HepG2 (cell line): ENCODE measurements around the gene MACROD2. TPM values are rescaled to one million over a fixed set of nuclear protein-coding genes. Genes with fewer than 3 reads are reported as not detected.

Experiments used
- ADNP ChIP-seq: sonication (generic); formaldehyde crosslinking; IDR thresholded peaks from 2 replicates; pipeline ENCODE4 v1.4.0; 2020; ENCODE audit warnings: missing genetic modification reagents
- BRD4 ChIP-seq: sonication (generic); formaldehyde crosslinking; IDR thresholded peaks from 2 replicates; pipeline ENCODE4 v1.4.0; 2020; ENCODE audit warnings: missing genetic modification reagents
- CHCHD3 ChIP-seq: sonication (generic); formaldehyde crosslinking; IDR thresholded peaks from 2 replicates; pipeline ENCODE4 v1.8.0; 2022; ENCODE audit warnings: mild to moderate bottlenecking, missing genetic modification reagents, moderate library complexity
- JUNB ChIP-seq: sonication (generic); formaldehyde crosslinking; IDR thresholded peaks from 2 replicates; pipeline ENCODE4 v1.8.0; 2022; ENCODE audit warnings: missing genetic modification reagents, mild to moderate bottlenecking, borderline replicate concordance
- MIXL1 ChIP-seq: IDR thresholded peaks from 2 replicates; pipeline ENCODE4 v1.6.1; 2016
- MLLT10 ChIP-seq: sonication (generic); formaldehyde crosslinking; IDR thresholded peaks from 2 replicates; pipeline ENCODE4 v1.4.0; 2020; ENCODE audit warnings: missing genetic modification reagents
- RNF219 ChIP-seq: sonication (generic); formaldehyde crosslinking; IDR thresholded peaks from 2 replicates; pipeline ENCODE4 v1.5.0; 2020; ENCODE audit warnings: mild to moderate bottlenecking, missing genetic modification reagents
- SETDB1 ChIP-seq: sonication (generic); formaldehyde crosslinking; IDR thresholded peaks from 2 replicates; pipeline ENCODE4 v1.5.1; 2020; ENCODE audit warnings: missing genetic modification reagents, mild to moderate bottlenecking, borderline replicate concordance
- SOX13 ChIP-seq, 3 experiments: fragments of 450-650 bp in 1 of 3; sonication (generic) in 1 of 3; formaldehyde crosslinking in 1 of 3; IDR thresholded peaks in 2 of 3; conservative IDR thresholded peaks in 1 of 3; 2 replicates each; pipeline versions ENCODE4 v1.5.0 to v1.6.1; 2016 to 2020; ENCODE audit warnings: antibody characterized with exemption in 1 of 3, mild to moderate bottlenecking in 1 of 3, missing compliant biosample characterization in 1 of 3, missing genetic modification reagents in 1 of 3, moderate library complexity in 1 of 3
- ZNF567 ChIP-seq: sonication (generic); formaldehyde crosslinking; IDR thresholded peaks from 2 replicates; pipeline ENCODE4 v1.8.1; 2023; ENCODE audit warnings: mild to moderate bottlenecking, missing genetic modification reagents, borderline replicate concordance
- ZSCAN5A ChIP-seq: sonication (generic); formaldehyde crosslinking; IDR thresholded peaks from 2 replicates; pipeline ENCODE4 v1.8.0; 2022; ENCODE audit warnings: mild to moderate bottlenecking, missing genetic modification reagents, borderline replicate concordance
- polyA plus RNA-seq, 8 experiments: library from polyadenylated mRNA; depleted of rRNA in 3 of 8; stranded (reverse) in 7 of 8; unstranded in 1 of 8; fragments of >200 nt; fragmentation: Illumina TruSeq in 4 of 8; extraction: Trizol in 4 of 8; gene quantifications; 2 replicates each; pipeline versions ENCODE4 v1.2.1 to v1.2.3, GENCODE V29; 2011 to 2016; ENCODE audit warnings: low read depth in 4 of 8, missing spikeins in 1 of 8, mixed read lengths in 1 of 8; ENCODE audit not compliant: insufficient read depth in 1 of 8
- total RNA-seq, 5 experiments: library from RNA; depleted of rRNA; stranded (reverse); fragments of >200 nt; fragmentation: Illumina TruSeq; extraction: Trizol; gene quantifications; 2 replicates each; pipeline ENCODE4 v1.2.3, GENCODE V29; 2016; ENCODE audit warnings: low read depth in 1 of 5
- TF ChIP-seq, protein P1 (sequence below): sonication (generic); formaldehyde crosslinking; IDR thresholded peaks from 2 replicates; pipeline ENCODE4 v1.5.1; 2020; ENCODE audit warnings: missing genetic modification reagents, mild to moderate bottlenecking, borderline replicate concordance
- TF ChIP-seq, protein P2 (sequence below): sonication (generic); formaldehyde crosslinking; IDR thresholded peaks from 2 replicates; pipeline ENCODE4 v1.4.0; 2020; ENCODE audit warnings: missing genetic modification reagents, borderline replicate concordance
- TF ChIP-seq, protein P3 (sequence below): IDR thresholded peaks from 2 replicates; pipeline ENCODE4 v1.6.1; 2018; ENCODE audit warnings: missing genetic modification reagents
- TF ChIP-seq, protein P4 (sequence below): sonication (generic); formaldehyde crosslinking; IDR thresholded peaks from 2 replicates; pipeline ENCODE4 v1.5.0; 2020; ENCODE audit warnings: mild to moderate bottlenecking, missing genetic modification reagents, borderline replicate concordance

MACROD2 gene
- total and polyA plus RNA-seq, 2 of the 13 experiments (the other 11 are each of a cell fraction or from before 2014, with no cell fraction given) = 0.13 to 0.51 TPM

DNA sequence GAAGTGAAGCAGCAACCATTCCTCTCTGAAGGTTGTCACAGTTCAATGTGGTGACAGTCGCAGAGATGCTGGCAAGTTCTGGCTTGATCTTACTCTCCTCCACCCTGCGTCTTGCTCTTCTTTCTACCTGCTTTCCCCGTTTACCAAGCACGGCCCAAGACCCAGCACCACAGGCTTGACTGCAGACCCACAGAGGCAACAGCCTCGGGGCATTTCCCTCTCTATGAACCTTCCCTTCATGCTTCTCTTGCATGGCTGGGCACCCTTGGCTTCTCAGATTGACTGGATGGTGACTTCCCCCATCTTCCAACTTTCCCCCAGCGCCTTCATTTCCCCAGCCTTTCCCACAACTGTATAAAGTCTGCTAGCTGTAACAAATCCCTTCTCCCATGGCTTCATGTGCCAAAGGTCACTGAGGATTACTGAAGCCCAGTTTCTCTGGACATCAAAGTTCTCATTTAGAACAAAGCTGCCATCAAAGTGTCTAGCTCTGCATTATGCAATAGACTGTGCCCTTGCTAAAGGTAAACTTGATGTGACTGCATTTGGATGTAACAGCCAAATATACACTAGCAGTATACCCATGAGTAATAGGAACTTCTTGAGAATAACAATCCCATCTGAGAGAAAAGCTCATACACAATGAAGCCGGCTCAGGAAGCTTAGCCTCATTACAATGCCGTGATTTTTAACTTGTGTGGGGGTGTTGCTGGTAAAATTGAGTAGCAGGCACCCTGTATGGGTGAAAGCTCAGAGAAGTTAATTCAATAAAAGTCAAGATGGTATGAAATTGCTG is 1065.1 kb downstream of the MACROD2 start (continued):
- TF ChIP-seq, protein P1, sequence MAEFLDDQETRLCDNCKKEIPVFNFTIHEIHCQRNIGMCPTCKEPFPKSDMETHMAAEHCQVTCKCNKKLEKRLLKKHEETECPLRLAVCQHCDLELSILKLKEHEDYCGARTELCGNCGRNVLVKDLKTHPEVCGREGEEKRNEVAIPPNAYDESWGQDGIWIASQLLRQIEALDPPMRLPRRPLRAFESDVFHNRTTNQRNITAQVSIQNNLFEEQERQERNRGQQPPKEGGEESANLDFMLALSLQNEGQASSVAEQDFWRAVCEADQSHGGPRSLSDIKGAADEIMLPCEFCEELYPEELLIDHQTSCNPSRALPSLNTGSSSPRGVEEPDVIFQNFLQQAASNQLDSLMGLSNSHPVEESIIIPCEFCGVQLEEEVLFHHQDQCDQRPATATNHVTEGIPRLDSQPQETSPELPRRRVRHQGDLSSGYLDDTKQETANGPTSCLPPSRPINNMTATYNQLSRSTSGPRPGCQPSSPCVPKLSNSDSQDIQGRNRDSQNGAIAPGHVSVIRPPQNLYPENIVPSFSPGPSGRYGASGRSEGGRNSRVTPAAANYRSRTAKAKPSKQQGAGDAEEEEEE (CRISPR knock-in tag) = no peak
- TF ChIP-seq MLLT10 (CRISPR knock-in tag) = no peak
- peak; percentile 97 for TF ChIP-seq ZSCAN5A (CRISPR knock-in tag)
- TF ChIP-seq SETDB1 (CRISPR knock-in tag) = no peak
- TF ChIP-seq, protein P2, sequence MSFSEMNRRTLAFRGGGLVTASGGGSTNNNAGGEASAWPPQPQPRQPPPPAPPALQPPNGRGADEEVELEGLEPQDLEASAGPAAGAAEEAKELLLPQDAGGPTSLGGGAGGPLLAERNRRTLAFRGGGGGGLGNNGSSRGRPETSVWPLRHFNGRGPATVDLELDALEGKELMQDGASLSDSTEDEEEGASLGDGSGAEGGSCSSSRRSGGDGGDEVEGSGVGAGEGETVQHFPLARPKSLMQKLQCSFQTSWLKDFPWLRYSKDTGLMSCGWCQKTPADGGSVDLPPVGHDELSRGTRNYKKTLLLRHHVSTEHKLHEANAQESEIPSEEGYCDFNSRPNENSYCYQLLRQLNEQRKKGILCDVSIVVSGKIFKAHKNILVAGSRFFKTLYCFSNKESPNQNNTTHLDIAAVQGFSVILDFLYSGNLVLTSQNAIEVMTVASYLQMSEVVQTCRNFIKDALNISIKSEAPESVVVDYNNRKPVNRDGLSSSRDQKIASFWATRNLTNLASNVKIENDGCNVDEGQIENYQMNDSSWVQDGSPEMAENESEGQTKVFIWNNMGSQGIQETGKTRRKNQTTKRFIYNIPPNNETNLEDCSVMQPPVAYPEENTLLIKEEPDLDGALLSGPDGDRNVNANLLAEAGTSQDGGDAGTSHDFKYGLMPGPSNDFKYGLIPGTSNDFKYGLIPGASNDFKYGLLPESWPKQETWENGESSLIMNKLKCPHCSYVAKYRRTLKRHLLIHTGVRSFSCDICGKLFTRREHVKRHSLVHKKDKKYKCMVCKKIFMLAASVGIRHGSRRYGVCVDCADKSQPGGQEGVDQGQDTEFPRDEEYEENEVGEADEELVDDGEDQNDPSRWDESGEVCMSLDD (CRISPR knock-in tag) = no peak; the same call in 1 of the 2 replicates
- TF ChIP-seq JUNB (CRISPR knock-in tag) = peak; percentile 71; the same call in 1 of the 2 replicates
- TF ChIP-seq SOX13 (IDR thresholded peaks at IDR 0.05) = peak; percentile 95
- TF ChIP-seq SOX13 (CRISPR knock-in tag; conservative IDR thresholded peaks at IDR 0.05 in 1 of 2, IDR thresholded peaks at IDR 0.05 in 1 of 2) = peak in 1 of 2 experiments; percentile 99; a peak in 2 of 4 replicates
- TF ChIP-seq RNF219 (CRISPR knock-in tag) = peak; percentile 81; the same call in 1 of the 2 replicates
- TF ChIP-seq ADNP (CRISPR knock-in tag) = peak; percentile 34; the same call in 1 of the 2 replicates
- no peak for TF ChIP-seq BRD4 (CRISPR knock-in tag)
- peak; percentile 95 for TF ChIP-seq MIXL1
- TF ChIP-seq CHCHD3 (CRISPR knock-in tag) = no peak
- TF ChIP-seq, protein P3, sequence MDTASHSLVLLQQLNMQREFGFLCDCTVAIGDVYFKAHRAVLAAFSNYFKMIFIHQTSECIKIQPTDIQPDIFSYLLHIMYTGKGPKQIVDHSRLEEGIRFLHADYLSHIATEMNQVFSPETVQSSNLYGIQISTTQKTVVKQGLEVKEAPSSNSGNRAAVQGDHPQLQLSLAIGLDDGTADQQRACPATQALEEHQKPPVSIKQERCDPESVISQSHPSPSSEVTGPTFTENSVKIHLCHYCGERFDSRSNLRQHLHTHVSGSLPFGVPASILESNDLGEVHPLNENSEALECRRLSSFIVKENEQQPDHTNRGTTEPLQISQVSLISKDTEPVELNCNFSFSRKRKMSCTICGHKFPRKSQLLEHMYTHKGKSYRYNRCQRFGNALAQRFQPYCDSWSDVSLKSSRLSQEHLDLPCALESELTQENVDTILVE = no peak; the same call in 1 of the 2 replicates
- TF ChIP-seq, protein P4, sequence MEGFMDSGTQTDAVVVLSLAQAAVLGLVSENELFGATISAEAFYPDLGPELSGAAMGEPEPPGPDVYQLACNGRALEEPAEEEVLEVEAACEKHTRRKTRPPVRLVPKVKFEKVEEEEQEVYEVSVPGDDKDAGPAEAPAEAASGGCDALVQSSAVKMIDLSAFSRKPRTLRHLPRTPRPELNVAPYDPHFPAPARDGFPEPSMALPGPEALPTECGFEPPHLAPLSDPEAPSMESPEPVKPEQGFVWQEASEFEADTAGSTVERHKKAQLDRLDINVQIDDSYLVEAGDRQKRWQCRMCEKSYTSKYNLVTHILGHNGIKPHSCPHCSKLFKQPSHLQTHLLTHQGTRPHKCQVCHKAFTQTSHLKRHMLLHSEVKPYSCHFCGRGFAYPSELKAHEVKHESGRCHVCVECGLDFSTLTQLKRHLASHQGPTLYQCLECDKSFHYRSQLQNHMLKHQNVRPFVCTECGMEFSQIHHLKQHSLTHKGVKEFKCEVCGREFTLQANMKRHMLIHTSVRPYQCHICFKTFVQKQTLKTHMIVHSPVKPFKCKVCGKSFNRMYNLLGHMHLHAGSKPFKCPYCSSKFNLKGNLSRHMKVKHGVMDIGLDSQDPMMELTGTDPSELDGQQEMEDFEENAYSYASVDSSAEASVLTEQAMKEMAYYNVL (CRISPR knock-in tag) = peak; percentile 97
- no peak for TF ChIP-seq ZNF567 (CRISPR knock-in tag)
